ENCODE measurements around the gene YPEL5.
"Not testable (repeated sequence)": the region's sequence is repeated elsewhere in the genome, so short reads cannot be mapped to it uniquely, and the experiment has no call there.

Gene YPEL5

GRCh38 chr2:30146337-30147195 lies at the start of gene YPEL5:
Gene YPEL5 (plus strand): TSS chr2:30147007. CDS start chr2:30156652, 9,645 bp downstream.
- H3K4me3 ChIP-seq (ENCODE audit: low read length): peak within 1 kb of the TSS; percentile 71
- peaks cover 36% of the 10 kb centered on the region for H3K4me1 ChIP-seq (ENCODE audit: control insufficient read depth, low read depth, low read length)
- no peaks in the 10 kb centered on the region for H3K9me3 ChIP-seq (ENCODE audit: control insufficient read depth, low read depth, low read length)
- H3K36me3 ChIP-seq (ENCODE audit: control insufficient read depth, low read depth, low read length): no peaks in the 10 kb centered on the region
- peak within 1 kb of the TSS; percentile 85 for H3K9ac ChIP-seq (ENCODE audit: low read length)
- peaks cover 11% of the 10 kb centered on the region for H3K27me3 ChIP-seq (ENCODE audit: control insufficient read depth, insufficient read depth, low read length)
- H3K27ac ChIP-seq (ENCODE audit: low read length): no peak within 1 kb of the TSS

GRCh38 chr2:30098266-30099005 lies 48.4 kb upstream of the YPEL5 start:
- Histone ChIP-seq H3K27ac (ENCODE audit: low read length) (no peak overlapping the region), H3K9ac (ENCODE audit: low read length) (no peak overlapping the region), H3K27me3 (ENCODE audit: control insufficient read depth, insufficient read depth, low read length) (no peaks in the 10 kb centered on the region), H3K4me3 (ENCODE audit: low read length) (no peak overlapping the region), H3K4me1 (ENCODE audit: control insufficient read depth, low read depth, low read length) (no peaks in the 10 kb centered on the region), H3K36me3 (ENCODE audit: control insufficient read depth, low read depth, low read length) (no peaks in the 10 kb centered on the region), H3K9me3 (ENCODE audit: control insufficient read depth, low read depth, low read length) (no peaks in the 10 kb centered on the region)

GRCh38 chr2:30099366-30099765 lies 47.4 kb upstream of the YPEL5 start:
- not testable (repeated sequence) for H3K4me1 ChIP-seq (ENCODE audit: control insufficient read depth, low read depth, low read length); H3K9ac ChIP-seq (ENCODE audit: low read length); H3K27ac ChIP-seq (ENCODE audit: low read length); H3K4me3 ChIP-seq (ENCODE audit: low read length); H3K36me3 ChIP-seq (ENCODE audit: control insufficient read depth, low read depth, low read length); H3K9me3 ChIP-seq (ENCODE audit: control insufficient read depth, low read depth, low read length); H3K27me3 ChIP-seq (ENCODE audit: control insufficient read depth, insufficient read depth, low read length)

GRCh38 chr2:30100691-30101090 lies 46.1 kb upstream of the YPEL5 start:
- H3K27ac ChIP-seq (ENCODE audit: low read length); H3K4me1 ChIP-seq (ENCODE audit: control insufficient read depth, low read depth, low read length); H3K4me3 ChIP-seq (ENCODE audit: low read length); H3K27me3 ChIP-seq (ENCODE audit: control insufficient read depth, insufficient read depth, low read length); H3K9ac ChIP-seq (ENCODE audit: low read length); H3K36me3 ChIP-seq (ENCODE audit: control insufficient read depth, low read depth, low read length); H3K9me3 ChIP-seq (ENCODE audit: control insufficient read depth, low read depth, low read length): not testable (repeated sequence)

GRCh38 chr2:30104307-30104706 lies 42.5 kb upstream of the YPEL5 start:
- peaks cover 6% of the 10 kb centered on the region for H3K4me1 ChIP-seq (ENCODE audit: control insufficient read depth, low read depth, low read length)
- no peaks in the 10 kb centered on the region for H3K36me3 ChIP-seq (ENCODE audit: control insufficient read depth, low read depth, low read length)
- H3K9ac ChIP-seq (ENCODE audit: low read length): no peak overlapping the region
- H3K27ac ChIP-seq (ENCODE audit: low read length): no peak overlapping the region
- no peaks in the 10 kb centered on the region for H3K27me3 ChIP-seq (ENCODE audit: control insufficient read depth, insufficient read depth, low read length)
- no peak overlapping the region for H3K4me3 ChIP-seq (ENCODE audit: low read length)
- no peaks in the 10 kb centered on the region for H3K9me3 ChIP-seq (ENCODE audit: control insufficient read depth, low read depth, low read length)

- no peak overlapping the region for H3K27ac ChIP-seq (ENCODE audit: low read length)
- no peaks in the 10 kb centered on the region for H3K27me3 ChIP-seq (ENCODE audit: control insufficient read depth, insufficient read depth, low read length)
- peaks cover 6% of the 10 kb centered on the region for H3K4me1 ChIP-seq (ENCODE audit: control insufficient read depth, low read depth, low read length)
Observed at GRCh38 chr2:30105556-30105955, 41.3 kb upstream of the YPEL5 start.

GRCh38 chr2:30106543-30106942 lies 40.3 kb upstream of the YPEL5 start:
- Histone ChIP-seq H3K4me1 (ENCODE audit: control insufficient read depth, low read depth, low read length) (peaks cover 6% of the 10 kb centered on the region), H3K36me3 (ENCODE audit: control insufficient read depth, low read depth, low read length) (no peaks in the 10 kb centered on the region), H3K4me3 (ENCODE audit: low read length) (no peak overlapping the region), H3K27ac (ENCODE audit: low read length) (no peak overlapping the region), H3K9me3 (ENCODE audit: control insufficient read depth, low read depth, low read length) (no peaks in the 10 kb centered on the region), H3K9ac (ENCODE audit: low read length) (no peak overlapping the region), H3K27me3 (ENCODE audit: control insufficient read depth, insufficient read depth, low read length) (no peaks in the 10 kb centered on the region)

More at GRCh38 chr2:30105556-30105955, 41.3 kb upstream of the YPEL5 start:
- H3K36me3 ChIP-seq (ENCODE audit: control insufficient read depth, low read depth, low read length): no peaks in the 10 kb centered on the region
- H3K9me3 ChIP-seq (ENCODE audit: control insufficient read depth, low read depth, low read length): no peaks in the 10 kb centered on the region
- H3K9ac ChIP-seq (ENCODE audit: low read length): no peak overlapping the region
- H3K4me3 ChIP-seq (ENCODE audit: low read length): no peak overlapping the region

GRCh38 chr2:30108192-30108591 lies 38.6 kb upstream of the YPEL5 start:
- Histone ChIP-seq H3K9me3 (ENCODE audit: control insufficient read depth, low read depth, low read length) (no peaks in the 10 kb centered on the region), H3K9ac (ENCODE audit: low read length) (no peak overlapping the region), H3K4me1 (ENCODE audit: control insufficient read depth, low read depth, low read length) (peaks cover 6% of the 10 kb centered on the region)

GRCh38 chr2:30108851-30109250 lies 38.0 kb upstream of the YPEL5 start:
- no peak overlapping the region for H3K4me3 ChIP-seq (ENCODE audit: low read length)
- no peaks in the 10 kb centered on the region for H3K36me3 ChIP-seq (ENCODE audit: control insufficient read depth, low read depth, low read length)
- no peaks in the 10 kb centered on the region for H3K9me3 ChIP-seq (ENCODE audit: control insufficient read depth, low read depth, low read length)
- no peak overlapping the region for H3K27ac ChIP-seq (ENCODE audit: low read length)
- peaks cover 6% of the 10 kb centered on the region for H3K4me1 ChIP-seq (ENCODE audit: control insufficient read depth, low read depth, low read length)
- no peak overlapping the region for H3K9ac ChIP-seq (ENCODE audit: low read length)
- H3K27me3 ChIP-seq (ENCODE audit: control insufficient read depth, insufficient read depth, low read length): no peaks in the 10 kb centered on the region

More at GRCh38 chr2:30108192-30108591, 38.6 kb upstream of the YPEL5 start:
- Histone ChIP-seq H3K36me3 (ENCODE audit: control insufficient read depth, low read depth, low read length) (no peaks in the 10 kb centered on the region), H3K27ac (ENCODE audit: low read length) (no peak overlapping the region), H3K27me3 (ENCODE audit: control insufficient read depth, insufficient read depth, low read length) (no peaks in the 10 kb centered on the region), H3K4me3 (ENCODE audit: low read length) (no peak overlapping the region)

GRCh38 chr2:30109856-30110255 lies 37.0 kb upstream of the YPEL5 start:
- H3K4me3 ChIP-seq (ENCODE audit: low read length): no peak overlapping the region
- H3K27me3 ChIP-seq (ENCODE audit: control insufficient read depth, insufficient read depth, low read length): no peaks in the 10 kb centered on the region
- H3K27ac ChIP-seq (ENCODE audit: low read length): no peak overlapping the region
- no peaks in the 10 kb centered on the region for H3K36me3 ChIP-seq (ENCODE audit: control insufficient read depth, low read depth, low read length)
- no peaks in the 10 kb centered on the region for H3K9me3 ChIP-seq (ENCODE audit: control insufficient read depth, low read depth, low read length)
- no peaks in the 10 kb centered on the region for H3K4me1 ChIP-seq (ENCODE audit: control insufficient read depth, low read depth, low read length)
- H3K9ac ChIP-seq (ENCODE audit: low read length): no peak overlapping the region

GRCh38 chr2:30110773-30111172 lies 36.0 kb upstream of the YPEL5 start:
- H3K9me3 ChIP-seq (ENCODE audit: control insufficient read depth, low read depth, low read length): no peaks in the 10 kb centered on the region
- no peak overlapping the region for H3K9ac ChIP-seq (ENCODE audit: low read length)
- H3K4me1 ChIP-seq (ENCODE audit: control insufficient read depth, low read depth, low read length): peaks cover 8% of the 10 kb centered on the region
- no peak overlapping the region for H3K27ac ChIP-seq (ENCODE audit: low read length)
- no peak overlapping the region for H3K4me3 ChIP-seq (ENCODE audit: low read length)
- H3K36me3 ChIP-seq (ENCODE audit: control insufficient read depth, low read depth, low read length): no peaks in the 10 kb centered on the region
- no peaks in the 10 kb centered on the region for H3K27me3 ChIP-seq (ENCODE audit: control insufficient read depth, insufficient read depth, low read length)
